ENCODE results near the gene SLC35F5. TPM values are rescaled to one million over a fixed set of nuclear protein-coding genes. Genes with fewer than 3 reads are reported as not detected.

The SLC35F5 gene
- total and polyA plus RNA-seq, 10 of the 15 experiments (the other 5 are each of a cell fraction or from before 2014, with no cell fraction given): 1.8 to 31.3 (median 16.5) TPM

DNA sequence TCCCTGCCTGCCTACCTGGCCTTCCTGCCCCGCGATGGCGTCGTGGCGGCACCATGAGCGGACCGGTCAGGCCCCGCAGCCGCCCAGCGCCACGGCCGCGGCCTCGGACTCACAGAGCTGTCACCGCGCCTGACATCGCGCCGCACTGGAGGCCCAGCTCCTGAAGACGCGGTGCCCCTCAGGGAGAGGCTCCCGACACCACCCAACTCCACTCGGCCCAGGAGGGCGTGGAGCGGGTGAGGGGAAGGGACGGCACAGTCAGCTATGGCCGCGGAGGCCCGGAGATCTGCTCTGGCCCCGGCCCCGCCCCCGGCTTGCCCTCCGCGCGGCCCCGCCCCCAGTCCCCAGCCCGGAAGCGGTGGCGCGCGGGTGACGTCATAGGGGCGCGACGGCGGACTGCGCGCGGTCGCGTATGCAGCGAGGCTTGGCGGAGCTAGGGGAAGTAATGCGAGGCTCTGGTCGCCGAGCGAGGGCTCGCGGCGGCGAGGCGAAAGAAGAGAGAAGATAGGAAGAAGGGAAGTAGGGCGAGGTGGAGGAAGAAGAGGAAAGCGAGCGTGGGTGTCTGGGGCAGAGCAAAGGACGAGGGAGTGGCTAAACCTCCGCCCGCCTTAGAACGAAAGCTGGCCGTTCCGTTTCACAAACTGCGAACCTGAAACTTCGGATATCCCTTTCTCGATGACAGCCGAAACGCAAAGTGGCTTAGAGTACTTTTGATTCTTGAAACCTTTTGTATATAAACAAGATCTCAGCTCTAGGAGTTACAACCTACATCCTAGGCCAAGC lies at the start of gene SLC35F5 (continued):
- TF ChIP-seq ZNF274 (IDR thresholded peaks at IDR 0.05; ENCODE audit: insufficient read depth, insufficient read length) (no peak), KDM1A (IDR thresholded peaks at IDR 0.05; ENCODE audit: borderline replicate concordance) (no peak), NR2C1 (IDR thresholded peaks at IDR 0.05) (peak; percentile 50; the same call in 1 of the 2 replicates), CHD2 (IDR thresholded peaks at IDR 0.05; ENCODE audit: borderline replicate concordance, low read depth, low read length) (peak; percentile 73), RELA (IDR thresholded peaks at IDR 0.05; ENCODE audit: borderline replicate concordance, partially characterized antibody) (peak; percentile 77), CBX3 (IDR thresholded peaks at IDR 0.05; ENCODE audit: borderline replicate concordance, low read depth) (no peak), SMARCA5 (IDR thresholded peaks at IDR 0.05) (no peak), NR2F1 (conservative IDR thresholded peaks at IDR 0.05) (peak; percentile 70), ZBED1 (IDR thresholded peaks at IDR 0.05; ENCODE audit: borderline replicate concordance) (no peak), ZNF207 (IDR thresholded peaks at IDR 0.05; ENCODE audit: borderline replicate concordance) (no peak), RUNX3 (IDR thresholded peaks at IDR 0.05; ENCODE audit: low read length) (0 out of 2 replicates have a peak, but pooled peaks have one; percentile 3), JUND (IDR thresholded peaks at IDR 0.05; ENCODE audit: low read depth, low read length) (peak; percentile 85), ZNF217 (IDR thresholded peaks at IDR 0.05) (no peak), SMAD5 (IDR thresholded peaks at IDR 0.05; ENCODE audit: low read depth) (no peak), IKZF1 (conservative IDR thresholded peaks at IDR 0.05) (peak; percentile 83), ZNF24 (IDR thresholded peaks at IDR 0.05) (peak; percentile 46; the same call in 1 of the 2 replicates), LARP7 (IDR thresholded peaks at IDR 0.05) (peak; percentile 90), SMAD1 (IDR thresholded peaks at IDR 0.05; ENCODE audit: low read depth, partially characterized antibody) (no peak), BACH1 (IDR thresholded peaks at IDR 0.05; ENCODE audit: borderline replicate concordance) (peak; percentile 40; the same call in 1 of the 2 replicates), GABPA (IDR thresholded peaks at IDR 0.05; ENCODE audit: low read depth) (no peak; the same call in none of the 2 replicates), RBBP5 (conservative IDR thresholded peaks at IDR 0.05) (no peak)
- TF ChIP-seq, protein P1, sequence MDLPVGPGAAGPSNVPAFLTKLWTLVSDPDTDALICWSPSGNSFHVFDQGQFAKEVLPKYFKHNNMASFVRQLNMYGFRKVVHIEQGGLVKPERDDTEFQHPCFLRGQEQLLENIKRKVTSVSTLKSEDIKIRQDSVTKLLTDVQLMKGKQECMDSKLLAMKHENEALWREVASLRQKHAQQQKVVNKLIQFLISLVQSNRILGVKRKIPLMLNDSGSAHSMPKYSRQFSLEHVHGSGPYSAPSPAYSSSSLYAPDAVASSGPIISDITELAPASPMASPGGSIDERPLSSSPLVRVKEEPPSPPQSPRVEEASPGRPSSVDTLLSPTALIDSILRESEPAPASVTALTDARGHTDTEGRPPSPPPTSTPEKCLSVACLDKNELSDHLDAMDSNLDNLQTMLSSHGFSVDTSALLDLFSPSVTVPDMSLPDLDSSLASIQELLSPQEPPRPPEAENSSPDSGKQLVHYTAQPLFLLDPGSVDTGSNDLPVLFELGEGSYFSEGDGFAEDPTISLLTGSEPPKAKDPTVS (IDR thresholded peaks at IDR 0.05; ENCODE audit: low read depth, low read length): 0 out of 2 replicates have a peak, but pooled peaks have one; percentile 30
- TF ChIP-seq, protein P2, sequence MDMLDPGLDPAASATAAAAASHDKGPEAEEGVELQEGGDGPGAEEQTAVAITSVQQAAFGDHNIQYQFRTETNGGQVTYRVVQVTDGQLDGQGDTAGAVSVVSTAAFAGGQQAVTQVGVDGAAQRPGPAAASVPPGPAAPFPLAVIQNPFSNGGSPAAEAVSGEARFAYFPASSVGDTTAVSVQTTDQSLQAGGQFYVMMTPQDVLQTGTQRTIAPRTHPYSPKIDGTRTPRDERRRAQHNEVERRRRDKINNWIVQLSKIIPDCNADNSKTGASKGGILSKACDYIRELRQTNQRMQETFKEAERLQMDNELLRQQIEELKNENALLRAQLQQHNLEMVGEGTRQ (IDR thresholded peaks at IDR 0.05; ENCODE audit: borderline replicate concordance, low read depth, low read length): no peak
- TF ChIP-seq, protein P3, sequence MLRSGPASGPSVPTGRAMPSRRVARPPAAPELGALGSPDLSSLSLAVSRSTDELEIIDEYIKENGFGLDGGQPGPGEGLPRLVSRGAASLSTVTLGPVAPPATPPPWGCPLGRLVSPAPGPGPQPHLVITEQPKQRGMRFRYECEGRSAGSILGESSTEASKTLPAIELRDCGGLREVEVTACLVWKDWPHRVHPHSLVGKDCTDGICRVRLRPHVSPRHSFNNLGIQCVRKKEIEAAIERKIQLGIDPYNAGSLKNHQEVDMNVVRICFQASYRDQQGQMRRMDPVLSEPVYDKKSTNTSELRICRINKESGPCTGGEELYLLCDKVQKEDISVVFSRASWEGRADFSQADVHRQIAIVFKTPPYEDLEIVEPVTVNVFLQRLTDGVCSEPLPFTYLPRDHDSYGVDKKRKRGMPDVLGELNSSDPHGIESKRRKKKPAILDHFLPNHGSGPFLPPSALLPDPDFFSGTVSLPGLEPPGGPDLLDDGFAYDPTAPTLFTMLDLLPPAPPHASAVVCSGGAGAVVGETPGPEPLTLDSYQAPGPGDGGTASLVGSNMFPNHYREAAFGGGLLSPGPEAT (IDR thresholded peaks at IDR 0.05; ENCODE audit: low read depth): peak; percentile 87
- TF ChIP-seq, protein P4, sequence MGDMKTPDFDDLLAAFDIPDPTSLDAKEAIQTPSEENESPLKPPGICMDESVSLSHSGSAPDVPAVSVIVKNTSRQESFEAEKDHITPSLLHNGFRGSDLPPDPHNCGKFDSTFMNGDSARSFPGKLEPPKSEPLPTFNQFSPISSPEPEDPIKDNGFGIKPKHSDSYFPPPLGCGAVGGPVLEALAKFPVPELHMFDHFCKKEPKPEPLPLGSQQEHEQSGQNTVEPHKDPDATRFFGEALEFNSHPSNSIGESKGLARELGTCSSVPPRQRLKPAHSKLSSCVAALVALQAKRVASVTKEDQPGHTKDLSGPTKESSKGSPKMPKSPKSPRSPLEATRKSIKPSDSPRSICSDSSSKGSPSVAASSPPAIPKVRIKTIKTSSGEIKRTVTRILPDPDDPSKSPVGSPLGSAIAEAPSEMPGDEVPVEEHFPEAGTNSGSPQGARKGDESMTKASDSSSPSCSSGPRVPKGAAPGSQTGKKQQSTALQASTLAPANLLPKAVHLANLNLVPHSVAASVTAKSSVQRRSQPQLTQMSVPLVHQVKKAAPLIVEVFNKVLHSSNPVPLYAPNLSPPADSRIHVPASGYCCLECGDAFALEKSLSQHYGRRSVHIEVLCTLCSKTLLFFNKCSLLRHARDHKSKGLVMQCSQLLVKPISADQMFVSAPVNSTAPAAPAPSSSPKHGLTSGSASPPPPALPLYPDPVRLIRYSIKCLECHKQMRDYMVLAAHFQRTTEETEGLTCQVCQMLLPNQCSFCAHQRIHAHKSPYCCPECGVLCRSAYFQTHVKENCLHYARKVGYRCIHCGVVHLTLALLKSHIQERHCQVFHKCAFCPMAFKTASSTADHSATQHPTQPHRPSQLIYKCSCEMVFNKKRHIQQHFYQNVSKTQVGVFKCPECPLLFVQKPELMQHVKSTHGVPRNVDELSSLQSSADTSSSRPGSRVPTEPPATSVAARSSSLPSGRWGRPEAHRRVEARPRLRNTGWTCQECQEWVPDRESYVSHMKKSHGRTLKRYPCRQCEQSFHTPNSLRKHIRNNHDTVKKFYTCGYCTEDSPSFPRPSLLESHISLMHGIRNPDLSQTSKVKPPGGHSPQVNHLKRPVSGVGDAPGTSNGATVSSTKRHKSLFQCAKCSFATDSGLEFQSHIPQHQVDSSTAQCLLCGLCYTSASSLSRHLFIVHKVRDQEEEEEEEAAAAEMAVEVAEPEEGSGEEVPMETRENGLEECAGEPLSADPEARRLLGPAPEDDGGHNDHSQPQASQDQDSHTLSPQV (IDR thresholded peaks at IDR 0.05): no peak

All from GM12878 (cell line).